Vagina (tissue), 2 donors: Measurements from ENCODE around the gene TEX26. TPM values are rescaled to one million over a fixed set of nuclear protein-coding genes. Genes with fewer than 3 reads are reported as not detected.

Experiments used
- DNase-seq, 2 donors: peaks; one replicate each; pipeline ENCODE4 v3.0.0-alpha.2; 2017; ENCODE audit errors: extremely low spot score in 2 of 2
- H3K27ac ChIP-seq: fragments of 200-600 bp; sonication (generic); one replicate; pipeline ENCODE4 v1.5.1; 2019
- H3K27me3 ChIP-seq: fragments of 200-600 bp; sonication (generic); one replicate; pipeline ENCODE4 v1.5.1; 2019
- H3K36me3 ChIP-seq, 2 donors: fragments of 200-600 bp; sonication (generic); one replicate each; pipeline ENCODE4 v1.5.1; 2017 to 2019
- H3K4me1 ChIP-seq: fragments of 200-600 bp; sonication (generic); one replicate; pipeline ENCODE4 v1.5.1; 2019
- H3K4me3 ChIP-seq, 2 donors: fragments of 200-600 bp; sonication (generic); 1 replicate in 1 of 2; 2 replicates in 1 of 2; pipeline ENCODE4 v1.5.1; 2016 to 2019
- H3K9me3 ChIP-seq: fragments of 200-600 bp; sonication (generic); one replicate; pipeline ENCODE4 v1.5.1; 2019
- POLR2A ChIP-seq, 2 donors: fragments of 450-650 bp; IDR thresholded peaks; one replicate each; pipeline ENCODE4 v1.6.1; 2017; ENCODE audit warnings: antibody characterized with exemption in 2 of 2, mild to moderate bottlenecking in 2 of 2, moderate library complexity in 2 of 2
- POLR2AphosphoS5 ChIP-seq, 2 donors: sonication (generic); formaldehyde crosslinking; IDR thresholded peaks; one replicate each; pipeline ENCODE4 v1.9.0; 2017; ENCODE audit warnings: antibody characterized with exemption in 2 of 2, mild to moderate bottlenecking in 2 of 2, low read depth in 1 of 2; ENCODE audit not compliant: insufficient read depth in 1 of 2
- intact Hi-C: fragments of 100-400 bp; cut with DNase I; formaldehyde crosslinking; loops from one replicate; pipeline ENCODE4 v1.15.1; 2023
- total RNA-seq: library from RNA; depleted of rRNA; stranded (reverse); fragments of >200 nt; gene quantifications from one replicate; pipeline ENCODE4 v1.2.3, GENCODE V29; 2016
- TF ChIP-seq, protein P1 (sequence below), 3 experiments: fragments of 450-650 bp in 2 of 3; fragments of 200-600 bp in 1 of 3; sonication (generic) in 1 of 3; IDR thresholded peaks; one replicate each; pipeline ENCODE4 v1.5.1; 2017 to 2019; ENCODE audit warnings: antibody characterized with exemption in 3 of 3, mild to moderate bottlenecking in 2 of 3, moderate library complexity in 2 of 3

Gene TEX26
- total RNA-seq, 1 donor from 2014 or later, result not detected

DNA sequence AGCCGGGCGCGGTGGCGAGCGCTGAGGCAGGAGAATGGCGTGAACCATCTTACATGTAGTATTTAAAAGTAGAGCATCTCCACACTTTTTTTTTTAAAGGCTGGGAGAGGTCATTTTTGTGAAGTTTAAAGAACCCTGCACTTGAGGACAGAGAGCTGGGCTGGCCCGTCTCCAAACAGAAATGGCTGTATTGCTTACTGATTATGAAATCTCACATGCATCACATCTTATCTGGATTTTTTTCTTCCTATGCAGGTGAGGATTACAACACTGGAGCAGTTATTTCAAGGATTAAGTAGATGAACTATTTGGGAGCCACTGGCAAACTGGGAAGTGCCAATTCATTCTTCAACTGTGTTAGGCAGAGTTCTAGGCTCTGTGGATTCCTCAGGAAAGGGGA lies 59.5 kb downstream of the TEX26 start:
- Histone ChIP-seq H3K4me3 (no peak overlapping the region), H3K27ac (no peak overlapping the region), H3K27me3 (no peaks in the 10 kb centered on the region), H3K4me1 (no peaks in the 10 kb centered on the region), H3K36me3 (no peaks in the 10 kb centered on the region), H3K9me3 (no peaks in the 10 kb centered on the region)
- intact Hi-C loops, result no loop called here
- DNase-seq, result no peak
- TF ChIP-seq, protein P1, sequence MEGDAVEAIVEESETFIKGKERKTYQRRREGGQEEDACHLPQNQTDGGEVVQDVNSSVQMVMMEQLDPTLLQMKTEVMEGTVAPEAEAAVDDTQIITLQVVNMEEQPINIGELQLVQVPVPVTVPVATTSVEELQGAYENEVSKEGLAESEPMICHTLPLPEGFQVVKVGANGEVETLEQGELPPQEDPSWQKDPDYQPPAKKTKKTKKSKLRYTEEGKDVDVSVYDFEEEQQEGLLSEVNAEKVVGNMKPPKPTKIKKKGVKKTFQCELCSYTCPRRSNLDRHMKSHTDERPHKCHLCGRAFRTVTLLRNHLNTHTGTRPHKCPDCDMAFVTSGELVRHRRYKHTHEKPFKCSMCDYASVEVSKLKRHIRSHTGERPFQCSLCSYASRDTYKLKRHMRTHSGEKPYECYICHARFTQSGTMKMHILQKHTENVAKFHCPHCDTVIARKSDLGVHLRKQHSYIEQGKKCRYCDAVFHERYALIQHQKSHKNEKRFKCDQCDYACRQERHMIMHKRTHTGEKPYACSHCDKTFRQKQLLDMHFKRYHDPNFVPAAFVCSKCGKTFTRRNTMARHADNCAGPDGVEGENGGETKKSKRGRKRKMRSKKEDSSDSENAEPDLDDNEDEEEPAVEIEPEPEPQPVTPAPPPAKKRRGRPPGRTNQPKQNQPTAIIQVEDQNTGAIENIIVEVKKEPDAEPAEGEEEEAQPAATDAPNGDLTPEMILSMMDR (IDR thresholded peaks at IDR 0.05), result no peak
- TF ChIP-seq POLR2AphosphoS5 (IDR thresholded peaks at IDR 0.05; ENCODE audit: insufficient read depth in 1 of 2, low read depth in 1 of 2) (no peak), POLR2A (IDR thresholded peaks at IDR 0.05) (no peak)

DNA sequence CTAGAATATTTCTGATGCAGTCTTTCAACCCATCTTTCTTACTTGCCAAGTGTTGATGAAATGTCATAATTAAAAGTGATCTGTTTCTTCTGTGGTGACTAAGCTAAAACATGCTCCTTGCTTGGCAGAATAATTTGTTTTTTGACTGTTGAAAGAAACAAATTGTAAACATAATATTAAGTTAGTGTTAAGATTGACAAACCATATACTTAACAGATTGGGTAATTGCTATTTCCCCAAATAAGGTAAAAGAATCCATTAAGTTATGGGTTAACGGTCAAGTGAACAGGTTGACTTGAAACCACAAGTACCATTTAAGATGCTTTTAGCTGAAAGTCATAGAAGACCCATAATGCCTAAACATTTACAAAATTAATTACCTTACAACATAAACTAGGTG lies 62.9 kb downstream of the TEX26 start:
- TF ChIP-seq POLR2A (IDR thresholded peaks at IDR 0.05), result no peak
- no peak for TF ChIP-seq POLR2AphosphoS5 (IDR thresholded peaks at IDR 0.05; ENCODE audit: insufficient read depth in 1 of 2, low read depth in 1 of 2)
- TF ChIP-seq, protein P1 (IDR thresholded peaks at IDR 0.05), result no peak
- no peak overlapping the region for H3K4me3 ChIP-seq
- no peak overlapping the region for H3K27ac ChIP-seq
- H3K27me3 ChIP-seq, result no peaks in the 10 kb centered on the region
- intact Hi-C loops, result no loop called here
- no peak for DNase-seq
- H3K9me3 ChIP-seq, result no peaks in the 10 kb centered on the region
- H3K4me1 ChIP-seq, result peaks cover 17% of the 10 kb centered on the region
- H3K36me3 ChIP-seq, result no peaks in the 10 kb centered on the region

GRCh38 chr13:30997697-30998096 lies 65.2 kb downstream of the TEX26 start:
- Histone ChIP-seq H3K9me3 (no peaks in the 10 kb centered on the region), H3K4me1 (peaks cover 17% of the 10 kb centered on the region), H3K27ac (no peak overlapping the region), H3K27me3 (no peaks in the 10 kb centered on the region), H3K36me3 (no peaks in the 10 kb centered on the region), H3K4me3 (no peak overlapping the region)
- DNase-seq, result no peak
- intact Hi-C loops, result no loop called here
- no peak for TF ChIP-seq POLR2A (IDR thresholded peaks at IDR 0.05)
- TF ChIP-seq, protein P1 (IDR thresholded peaks at IDR 0.05), result no peak
- TF ChIP-seq POLR2AphosphoS5 (IDR thresholded peaks at IDR 0.05; ENCODE audit: insufficient read depth in 1 of 2, low read depth in 1 of 2), result no peak

GRCh38 chr13:30998136-30999088 lies 66.0 kb downstream of the TEX26 start:
- no peak for TF ChIP-seq POLR2AphosphoS5 (IDR thresholded peaks at IDR 0.05; ENCODE audit: insufficient read depth in 1 of 2, low read depth in 1 of 2)
- TF ChIP-seq, protein P1 (IDR thresholded peaks at IDR 0.05), result no peak
- TF ChIP-seq POLR2A (IDR thresholded peaks at IDR 0.05), result no peak

DNA sequence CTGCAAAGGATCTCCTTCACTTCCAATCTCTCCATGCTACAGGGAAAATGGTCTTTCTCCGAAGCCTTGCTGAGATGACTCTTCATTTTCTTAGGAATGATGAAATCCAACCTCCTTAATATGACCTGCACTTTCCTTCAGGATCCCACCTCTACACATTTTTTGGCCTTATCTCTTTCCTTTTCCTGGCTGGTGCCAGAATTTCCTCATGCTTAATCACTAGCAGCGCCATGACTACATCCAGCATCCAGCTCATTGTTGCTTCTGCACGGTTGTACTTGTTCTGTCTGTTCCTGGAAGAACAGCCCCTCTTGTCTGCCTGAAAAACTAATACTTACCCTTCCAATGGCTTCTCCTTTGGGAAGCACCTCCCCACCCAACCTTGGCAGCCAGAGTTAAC lies 68.4 kb downstream of the TEX26 start:
- DNase-seq, result no peak
- Histone ChIP-seq H3K4me3 (no peak overlapping the region), H3K36me3 (no peaks in the 10 kb centered on the region), H3K27me3 (no peaks in the 10 kb centered on the region), H3K27ac (no peak overlapping the region), H3K9me3 (no peaks in the 10 kb centered on the region), H3K4me1 (peaks cover 17% of the 10 kb centered on the region)
- TF ChIP-seq, protein P1 (IDR thresholded peaks at IDR 0.05), result no peak
- TF ChIP-seq POLR2AphosphoS5 (IDR thresholded peaks at IDR 0.05; ENCODE audit: insufficient read depth in 1 of 2, low read depth in 1 of 2), result no peak
- TF ChIP-seq POLR2A (IDR thresholded peaks at IDR 0.05), result no peak
- intact Hi-C loops, result no loop called here

More at GRCh38 chr13:30998136-30999088, 66.0 kb downstream of the TEX26 start:
- H3K27ac ChIP-seq, result no peak overlapping the region
- no peaks in the 10 kb centered on the region for H3K27me3 ChIP-seq
- H3K9me3 ChIP-seq, result no peaks in the 10 kb centered on the region
- H3K4me3 ChIP-seq, result no peak overlapping the region
- no peaks in the 10 kb centered on the region for H3K36me3 ChIP-seq
- peak in 1 of 2 donors; percentile 64 for DNase-seq
- peaks cover 17% of the 10 kb centered on the region for H3K4me1 ChIP-seq
- intact Hi-C loops, result no loop called here
